Spleen (tissue), 7 donors: Measurements from ENCODE around the gene DENND1A.

ENCODE experiments used
- CTCF ChIP-seq, 11 experiments: fragments of 200-600 bp in 7 of 11; fragments of 450-650 bp in 4 of 11; sonication (generic) in 4 of 11; IDR thresholded peaks in 8 of 11; conservative IDR thresholded peaks in 3 of 11; 1 replicate in 7 of 11; 2 replicates in 4 of 11; pipeline versions ENCODE4 v1.4.0 to v1.8.0; 2016 to 2021; ENCODE audit warnings: antibody characterized with exemption in 11 of 11, inconsistent platforms in 4 of 11, mild to moderate bottlenecking in 1 of 11
- POLR2A ChIP-seq, 3 donors: fragments of 450-650 bp; IDR thresholded peaks; one replicate each; pipeline ENCODE4 v1.5.1; 2017; ENCODE audit warnings: antibody characterized with exemption in 3 of 3, mild to moderate bottlenecking in 1 of 3
- donor health status: DM: no; HTN: no; CAD: no; lungs with moderate emphysema.
- donor health status: DM: no; HTN: no; CAD: no.
- donor health status: DM: no; HTN: no; CAD: no.

GRCh38 chr9:123685489-123686083 is 244.3 kb downstream of the DENND1A start:
- no peak for TF ChIP-seq CTCF (IDR thresholded peaks at IDR 0.05 in 8 of 11, conservative IDR thresholded peaks at IDR 0.05 in 3 of 11)
- no peak for TF ChIP-seq POLR2A (IDR thresholded peaks at IDR 0.05)
